ENCODE measurements around the gene ABHD6.

GRCh38 chr3:58222161-58222724 lies 15.3 kb upstream of the ABHD6 start:
- TF ChIP-seq CTCF (IDR thresholded peaks at IDR 0.05) (no peak), POLR2A (IDR thresholded peaks at IDR 0.05) (no peak)

Data from upper lobe of left lung (tissue), 4 donors.